C4-2B (cell line): Measurements from ENCODE around the gene ZNF277.
"Not testable (repeated sequence)": the region's sequence is repeated elsewhere in the genome, so short reads cannot be mapped to it uniquely, and the experiment has no call there.

Experiments used
- H3K27ac ChIP-seq: fragments of 450-650 bp; 2 replicates; pipeline ENCODE4 v1.5.1; 2017
- ZFX ChIP-seq: fragments of 450-650 bp; IDR thresholded peaks from 2 replicates; pipeline ENCODE4 v1.6.1; 2017
- TF ChIP-seq, protein P1 (sequence below): fragments of 450-650 bp; conservative IDR thresholded peaks from 2 replicates; pipeline ENCODE4 v1.5.1; 2017; ENCODE audit warnings: mild to moderate bottlenecking

The ZNF277 gene

DNA sequence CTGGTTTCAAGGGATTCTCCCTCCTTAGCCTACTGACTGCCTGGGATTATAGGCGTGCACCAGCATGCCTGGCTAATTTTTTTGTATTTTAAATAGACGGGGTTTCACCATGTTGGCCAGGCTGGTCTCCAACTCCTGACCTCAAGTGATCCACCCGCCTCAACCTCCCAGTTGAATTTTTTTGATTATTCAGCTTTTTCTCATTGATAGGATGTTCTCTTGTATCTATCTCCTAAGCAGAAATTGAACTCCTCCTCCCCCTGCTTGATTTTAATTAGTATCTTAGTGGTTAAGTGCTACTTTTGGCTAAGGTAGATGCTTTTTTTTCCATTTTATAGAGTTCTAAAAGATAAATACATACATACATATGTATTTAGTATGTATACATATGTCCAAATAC, 101.0 kb downstream of the ZNF277 start:
- H3K27ac ChIP-seq, result no peak overlapping the region
- no peak for TF ChIP-seq ZFX
- TF ChIP-seq, protein P1, sequence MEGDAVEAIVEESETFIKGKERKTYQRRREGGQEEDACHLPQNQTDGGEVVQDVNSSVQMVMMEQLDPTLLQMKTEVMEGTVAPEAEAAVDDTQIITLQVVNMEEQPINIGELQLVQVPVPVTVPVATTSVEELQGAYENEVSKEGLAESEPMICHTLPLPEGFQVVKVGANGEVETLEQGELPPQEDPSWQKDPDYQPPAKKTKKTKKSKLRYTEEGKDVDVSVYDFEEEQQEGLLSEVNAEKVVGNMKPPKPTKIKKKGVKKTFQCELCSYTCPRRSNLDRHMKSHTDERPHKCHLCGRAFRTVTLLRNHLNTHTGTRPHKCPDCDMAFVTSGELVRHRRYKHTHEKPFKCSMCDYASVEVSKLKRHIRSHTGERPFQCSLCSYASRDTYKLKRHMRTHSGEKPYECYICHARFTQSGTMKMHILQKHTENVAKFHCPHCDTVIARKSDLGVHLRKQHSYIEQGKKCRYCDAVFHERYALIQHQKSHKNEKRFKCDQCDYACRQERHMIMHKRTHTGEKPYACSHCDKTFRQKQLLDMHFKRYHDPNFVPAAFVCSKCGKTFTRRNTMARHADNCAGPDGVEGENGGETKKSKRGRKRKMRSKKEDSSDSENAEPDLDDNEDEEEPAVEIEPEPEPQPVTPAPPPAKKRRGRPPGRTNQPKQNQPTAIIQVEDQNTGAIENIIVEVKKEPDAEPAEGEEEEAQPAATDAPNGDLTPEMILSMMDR, result no peak

DNA sequence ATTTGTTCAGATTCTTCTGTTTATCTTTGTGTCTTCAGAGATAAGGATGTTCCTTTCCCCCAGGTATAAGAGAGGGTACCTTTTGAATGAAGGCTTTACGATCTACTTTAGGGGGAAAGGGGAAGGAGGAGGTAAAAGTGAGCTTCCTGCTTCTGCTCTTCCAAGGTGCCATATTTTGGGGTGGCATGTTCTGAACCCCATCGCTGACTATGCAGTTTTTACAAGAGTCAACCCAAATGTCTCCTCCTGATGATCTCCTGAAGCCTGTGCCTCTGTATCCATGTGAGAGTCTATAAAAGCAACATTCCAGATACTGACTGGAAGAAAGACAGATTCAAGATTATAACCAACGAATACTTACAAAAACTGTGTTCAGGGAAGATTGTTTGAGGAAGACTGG, 102.5 kb downstream of the ZNF277 start:
- TF ChIP-seq, protein P1, result no peak
- TF ChIP-seq ZFX, result no peak

DNA sequence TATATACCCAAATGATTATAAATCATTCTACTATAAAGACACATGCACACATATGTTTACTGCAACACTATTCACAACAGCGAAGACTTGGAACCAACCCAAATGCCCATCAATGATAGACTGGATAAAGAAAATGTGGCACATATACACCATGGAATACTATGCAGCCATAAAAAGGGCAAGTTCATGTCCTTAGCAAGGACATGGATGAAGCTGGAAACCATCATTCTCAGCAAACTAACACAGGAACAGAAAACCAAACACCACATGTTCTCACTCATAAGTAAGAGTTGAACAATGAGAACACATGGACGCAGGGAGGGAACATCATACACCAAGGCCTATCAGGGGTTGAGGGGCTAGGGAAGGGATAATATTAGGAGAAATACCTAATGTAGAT, 110.3 kb downstream of the ZNF277 start:
- not testable (repeated sequence) for H3K27ac ChIP-seq

More for the DNA sequence above, 102.5 kb downstream of the ZNF277 start:
- no peak overlapping the region for H3K27ac ChIP-seq

DNA sequence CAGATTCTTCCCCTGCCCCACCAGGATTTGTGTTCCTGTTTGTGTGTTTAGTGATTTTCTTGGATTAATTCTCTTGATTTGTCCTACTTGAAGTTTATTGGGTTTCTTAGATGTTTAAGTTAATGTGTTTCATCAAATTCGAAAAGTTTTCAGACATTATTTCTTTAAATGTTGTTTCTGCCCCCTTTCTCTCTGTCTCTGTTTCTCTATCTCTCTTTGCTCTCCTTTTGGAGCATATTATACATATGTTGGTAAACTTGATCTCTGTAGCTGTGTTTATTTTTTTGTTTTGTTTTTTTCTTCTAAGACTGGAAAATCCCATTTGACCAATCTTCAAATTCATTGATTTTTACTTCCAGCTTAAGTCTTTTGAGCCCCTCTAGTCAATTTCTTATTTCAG, 115.6 kb downstream of the ZNF277 start:
- no peak for TF ChIP-seq ZFX
- TF ChIP-seq, protein P1, result no peak
- H3K27ac ChIP-seq, result no peak overlapping the region

DNA sequence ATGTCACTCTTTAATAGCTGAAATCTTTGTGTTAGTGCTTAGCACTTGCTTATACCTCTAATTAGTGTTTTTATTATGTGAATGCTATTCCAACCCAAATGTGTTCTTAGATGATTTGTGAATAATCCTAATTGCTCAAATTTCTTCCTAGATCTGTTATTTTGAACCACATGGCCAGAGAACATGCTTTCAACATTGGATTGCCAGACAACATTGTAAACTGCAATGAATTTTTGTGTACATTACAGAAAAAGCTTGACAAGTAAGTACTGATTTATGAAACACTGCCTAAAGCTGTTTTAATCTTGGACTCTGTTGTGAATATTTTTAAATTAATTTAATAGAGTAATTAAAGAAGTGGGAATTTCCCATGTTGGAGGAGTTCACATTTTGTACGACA, 121.1 kb downstream of the ZNF277 start:
- no peak for TF ChIP-seq ZFX
- TF ChIP-seq, protein P1, result no peak
- no peak overlapping the region for H3K27ac ChIP-seq

DNA sequence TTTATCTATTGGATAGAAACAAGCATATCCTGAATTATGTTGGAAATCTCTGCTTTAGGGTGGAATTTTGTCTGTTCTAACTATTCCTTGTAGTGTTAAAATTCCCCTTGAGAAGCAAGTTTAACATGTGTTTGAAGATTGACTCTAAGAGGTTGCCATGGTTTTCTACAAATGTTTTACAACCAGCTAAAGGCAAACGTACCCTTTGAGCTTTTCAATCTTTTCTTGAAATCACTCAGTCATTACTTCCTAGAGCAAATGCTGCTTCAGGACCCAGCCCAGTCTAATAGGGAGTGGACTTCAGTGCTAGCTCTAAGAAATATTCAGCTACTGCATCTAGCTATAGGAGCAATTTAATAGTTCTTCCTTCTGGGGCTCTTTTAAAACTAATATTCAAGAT, 125.0 kb downstream of the ZNF277 start:
- no peak overlapping the region for H3K27ac ChIP-seq
- TF ChIP-seq, protein P1, result no peak
- TF ChIP-seq ZFX, result no peak

DNA sequence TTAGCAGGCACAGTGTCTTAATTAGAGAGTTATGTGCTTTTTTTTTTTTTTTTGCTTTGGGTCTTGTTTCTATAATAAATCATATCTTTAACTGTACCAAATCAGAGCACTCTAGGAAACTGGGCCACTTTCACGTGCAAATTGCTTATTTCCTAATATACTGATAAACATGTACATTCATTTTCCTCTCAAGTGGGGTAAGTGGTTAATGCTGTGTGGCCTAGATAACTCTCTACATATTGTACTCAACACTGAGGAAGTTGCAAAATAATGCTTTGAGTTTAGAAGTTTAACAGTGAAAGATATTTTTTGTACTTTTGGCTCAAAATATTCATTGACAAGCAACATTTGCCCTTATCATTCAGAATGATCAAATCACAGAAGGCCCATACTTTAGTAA, 127.9 kb downstream of the ZNF277 start:
- no peak for TF ChIP-seq ZFX
- TF ChIP-seq, protein P1, result no peak
- no peak overlapping the region for H3K27ac ChIP-seq

DNA sequence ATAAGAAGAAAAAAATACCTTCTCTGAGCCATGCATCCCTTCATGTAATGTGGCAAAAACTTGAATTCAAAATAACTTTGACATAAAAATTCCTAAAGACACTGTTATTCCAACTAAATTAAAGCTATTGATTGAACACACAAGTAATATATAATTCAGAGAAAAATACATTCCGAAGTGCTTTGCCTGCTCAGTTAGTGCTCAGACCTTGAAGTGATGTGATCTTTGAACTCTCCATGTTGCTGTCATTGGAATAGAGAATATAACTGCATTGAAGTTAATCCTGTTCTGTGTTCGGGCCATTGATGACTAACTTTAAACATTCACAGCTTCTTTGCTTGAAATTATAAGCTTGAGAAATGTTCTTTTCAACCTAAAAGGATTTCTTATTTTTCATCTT, 129.8 kb downstream of the ZNF277 start:
- no peak overlapping the region for H3K27ac ChIP-seq
- TF ChIP-seq, protein P1, result no peak
- no peak for TF ChIP-seq ZFX
